ENCODE results near the gene SETDB1. TPM values are rescaled to one million over a fixed set of nuclear protein-coding genes. Genes with fewer than 3 reads are reported as not detected.
A peak's percentile ranks its signal among the peaks of the same experiment; 100 is the strongest.

The SETDB1 gene
- polyA plus RNA-seq, 10 donors: 25.0 to 54.8 (median 36.6) TPM

GRCh38 chr1:150974580-150975478, 48.7 kb downstream of the SETDB1 start, which contains the start of gene CERS2:
Gene CERS2, minus strand, starts transcription at chr1:150974835. Its CDS starts 5,745 bp downstream, at chr1:150969090.
- peak; percentile 82 to 95 (median 89) for DNase-seq

GRCh38 chr1:150976401-150976821, 50.2 kb downstream of the SETDB1 start:
- DNase-seq: no peak

GRCh38 chr1:150976879-150977694, 50.9 kb downstream of the SETDB1 start:
- DNase-seq: peak in 1 of 3 donors; percentile 61

GRCh38 chr1:150979092-150980056, 53.2 kb downstream of the SETDB1 start:
- peak; percentile 90 to 94 (median 90) for DNase-seq

GRCh38 chr1:150981177-150981804, 55.1 kb downstream of the SETDB1 start:
- DNase-seq: no peak

- DNase-seq: no peak
Measured at GRCh38 chr1:150981805-150982712, 55.9 kb downstream of the SETDB1 start, which contains the start of gene ANXA9. Gene ANXA9, plus strand, starts transcription at chr1:150982292. Its CDS starts 814 bp downstream, at chr1:150983106.

GRCh38 chr1:150985179-150985825, 59.1 kb downstream of the SETDB1 start:
- DNase-seq: no peak

- DNase-seq: no peak
Measured at GRCh38 chr1:150987924-150988323, 61.8 kb downstream of the SETDB1 start.

GRCh38 chr1:150992626-150993025, 66.5 kb downstream of the SETDB1 start:
- DNase-seq: no peak

- DNase-seq: no peak
Measured at GRCh38 chr1:150994248-150994647, 68.1 kb downstream of the SETDB1 start.

GRCh38 chr1:150995460-150995859, 69.3 kb downstream of the SETDB1 start:
- no peak for DNase-seq

GRCh38 chr1:150995896-150996295, 69.7 kb downstream of the SETDB1 start:
- peak in 2 of 3 donors; percentile 31 to 74 for DNase-seq

- no peak for DNase-seq
Measured at GRCh38 chr1:150997126-150997872, 71.1 kb downstream of the SETDB1 start.

- DNase-seq: no peak
Measured at GRCh38 chr1:150997949-150998348, 71.8 kb downstream of the SETDB1 start.

GRCh38 chr1:150999051-150999674, 73.0 kb downstream of the SETDB1 start:
- DNase-seq: no peak

GRCh38 chr1:150999926-151000325, 73.8 kb downstream of the SETDB1 start:
- no peak for DNase-seq

GRCh38 chr1:151000408-151000807, 74.2 kb downstream of the SETDB1 start:
- DNase-seq: no peak

- DNase-seq: no peak
Measured at GRCh38 chr1:151001602-151002001, 75.4 kb downstream of the SETDB1 start.

All from muscle of back (tissue), 11 donors.